GM19238 (cell line): ENCODE measurements around the gene DRG2.

Source experiments
- DNase-seq: peaks from one replicate; pipeline ENCODE4 v3.0.0; 2011; ENCODE audit warnings: low spot score; ENCODE audit not compliant: insufficient read length

DRG2 gene

DNA sequence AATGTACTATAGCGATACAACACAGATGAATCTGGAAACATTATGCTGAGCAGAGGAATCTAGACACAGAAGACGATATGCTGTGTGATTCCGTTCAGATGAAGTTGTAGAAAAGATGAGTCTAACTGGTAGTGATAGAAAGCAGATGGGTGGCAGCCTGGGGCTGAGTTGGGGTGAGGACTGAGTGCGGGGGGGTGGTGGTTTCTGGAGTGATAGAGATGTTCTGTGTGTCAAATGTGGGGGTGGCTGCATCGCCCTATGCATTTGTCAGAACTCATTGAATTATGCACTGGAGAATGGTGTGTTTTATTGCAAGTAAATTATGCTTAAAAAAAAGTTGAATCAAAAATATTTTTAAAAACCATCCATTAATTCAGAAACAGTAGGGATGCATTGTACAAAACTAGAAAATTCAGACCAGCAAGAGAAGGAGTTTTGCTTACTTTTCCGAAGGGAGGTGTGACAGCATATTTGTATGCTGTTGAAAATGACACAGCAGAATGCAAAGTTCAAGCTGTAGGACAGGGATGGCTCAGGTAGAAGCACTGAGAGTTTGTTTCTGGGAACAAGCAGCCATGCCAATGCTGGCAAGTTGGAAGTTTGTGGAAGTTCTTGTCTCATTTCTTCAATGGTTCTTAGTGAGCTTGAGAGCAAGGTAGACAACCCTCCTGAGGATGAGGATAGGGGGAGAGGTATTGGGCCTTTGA lies 13.0 kb upstream of the DRG2 start:
- no peak for DNase-seq

GRCh38 chr17:18076936-18077335 lies 10.8 kb upstream of the DRG2 start:
- no peak for DNase-seq

DNA sequence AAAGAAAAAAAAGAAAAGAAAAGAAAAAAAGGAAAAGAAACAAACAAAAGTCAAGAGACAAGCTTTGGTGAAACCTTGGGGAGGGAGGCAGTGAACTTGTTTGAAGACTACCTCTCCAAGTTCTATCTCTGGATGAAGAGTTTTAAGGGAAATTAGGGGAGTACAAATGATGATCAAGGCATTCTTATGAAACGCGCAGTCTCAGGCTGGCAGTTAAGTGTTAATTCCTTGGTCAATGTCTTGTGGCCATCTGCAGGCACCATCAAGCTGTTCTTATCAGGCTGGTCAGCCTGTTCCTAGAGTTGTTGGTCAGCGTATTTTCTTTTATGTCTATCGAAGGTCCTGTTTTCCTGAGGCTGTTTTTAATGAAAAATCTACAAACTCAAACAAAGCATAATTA lies 8.2 kb upstream of the DRG2 start:
- DNase-seq, result no peak

- DNase-seq, result no peak
Observed at GRCh38 chr17:18084256-18084655, 3.5 kb upstream of the DRG2 start.

DNA sequence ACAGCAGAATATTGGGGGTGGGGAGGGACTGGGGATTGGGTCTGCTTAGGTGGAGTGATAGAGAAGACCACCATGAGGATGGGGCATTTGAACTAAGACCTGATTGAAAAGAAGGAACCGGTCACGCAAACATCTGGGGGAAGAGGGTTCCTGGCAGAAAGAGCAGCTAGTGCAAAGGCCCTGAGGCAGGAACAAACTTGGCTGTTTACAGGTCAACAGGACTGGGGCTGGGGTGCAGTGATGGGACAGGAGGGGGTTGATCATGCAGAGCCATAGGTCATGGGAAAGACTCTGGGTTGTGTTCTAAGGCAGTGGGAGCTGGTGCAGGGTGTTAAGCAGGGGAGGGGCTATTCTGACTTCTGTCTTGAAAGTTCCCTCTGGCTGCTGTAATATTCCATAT lies 1.9 kb downstream of the DRG2 start:
- no peak for DNase-seq

DNA sequence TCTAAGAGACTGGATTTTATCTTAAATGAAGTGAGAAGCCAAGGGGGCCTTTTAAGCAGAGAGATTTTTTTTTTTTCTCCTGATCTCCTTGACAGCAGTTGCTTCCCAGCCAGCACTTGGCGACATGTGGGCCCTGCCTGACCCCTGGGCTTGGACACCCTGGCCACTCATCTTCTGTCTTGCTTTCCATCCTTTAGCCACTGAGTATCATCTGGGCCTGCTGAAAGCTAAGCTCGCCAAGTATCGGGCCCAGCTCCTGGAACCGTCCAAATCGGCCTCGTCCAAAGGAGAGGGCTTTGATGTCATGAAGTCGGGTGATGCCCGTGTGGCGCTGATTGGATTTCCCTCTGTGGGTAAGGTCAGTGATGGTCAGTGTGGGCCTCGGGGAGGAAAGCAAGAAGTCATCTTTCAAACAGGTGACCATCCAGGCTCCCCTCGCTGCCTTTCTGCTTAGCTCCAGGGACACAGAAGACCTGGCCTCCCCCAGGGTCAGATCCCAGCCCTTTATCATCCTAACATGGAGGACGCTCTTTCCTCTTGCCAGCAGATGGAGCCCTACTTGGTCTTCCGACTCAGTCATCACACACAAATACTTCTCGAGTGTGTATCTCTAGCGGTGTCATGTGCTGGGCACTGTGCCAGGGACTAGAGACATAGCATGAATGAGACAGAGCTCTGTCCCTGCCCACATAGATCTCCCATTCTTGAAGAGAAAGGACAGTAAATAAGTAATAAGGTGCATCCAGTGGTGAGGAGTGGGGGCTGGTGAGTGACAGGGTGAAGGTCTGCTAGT lies 6.1 kb downstream of the DRG2 start:
- no peak for DNase-seq

- DNase-seq, result no peak
Observed at GRCh38 chr17:18094409-18094807, 6.7 kb downstream of the DRG2 start.

DNA sequence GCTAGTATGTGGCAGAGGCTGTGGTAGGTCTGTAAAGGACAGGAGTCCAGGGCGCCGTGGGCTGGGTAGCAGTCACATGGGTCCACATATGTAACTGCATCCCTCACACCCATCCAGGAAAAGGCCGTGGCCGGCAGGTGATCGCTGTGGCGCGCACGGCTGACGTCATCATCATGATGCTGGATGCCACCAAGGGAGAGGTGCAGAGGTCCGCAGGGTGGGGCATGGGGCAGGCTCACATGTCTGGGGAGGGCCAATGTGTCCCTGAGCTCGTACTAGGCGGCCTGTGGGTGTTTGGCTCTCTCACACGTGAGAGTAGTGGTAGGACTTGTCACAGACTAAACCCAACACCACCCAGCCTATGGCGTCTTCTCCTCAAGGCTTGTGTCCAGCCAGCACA lies 11.8 kb downstream of the DRG2 start:
- no peak for DNase-seq

DNA sequence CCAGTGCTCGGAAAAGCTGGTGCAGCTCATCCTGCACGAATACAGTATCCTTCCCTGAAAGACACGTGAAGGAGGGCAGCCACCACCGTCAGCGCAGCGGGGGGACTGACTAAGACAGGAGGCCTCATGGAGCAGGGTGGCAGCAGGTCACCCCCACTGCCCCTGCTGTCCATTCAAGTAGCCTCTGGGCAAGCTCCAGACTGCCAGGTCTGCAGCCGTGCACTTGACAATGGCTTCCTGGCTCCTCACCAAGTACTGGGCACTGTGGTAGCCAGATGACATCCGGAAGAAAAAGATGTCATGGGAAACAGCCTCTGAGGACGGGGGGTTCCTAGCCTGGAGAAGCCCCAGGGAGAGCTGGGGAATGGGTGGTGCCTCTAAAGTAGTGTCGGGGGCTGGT lies 12.9 kb downstream of the DRG2 start:
- DNase-seq, result no peak

GRCh38 chr17:18101828-18102227 lies 14.1 kb downstream of the DRG2 start:
- DNase-seq, result no peak

DNA sequence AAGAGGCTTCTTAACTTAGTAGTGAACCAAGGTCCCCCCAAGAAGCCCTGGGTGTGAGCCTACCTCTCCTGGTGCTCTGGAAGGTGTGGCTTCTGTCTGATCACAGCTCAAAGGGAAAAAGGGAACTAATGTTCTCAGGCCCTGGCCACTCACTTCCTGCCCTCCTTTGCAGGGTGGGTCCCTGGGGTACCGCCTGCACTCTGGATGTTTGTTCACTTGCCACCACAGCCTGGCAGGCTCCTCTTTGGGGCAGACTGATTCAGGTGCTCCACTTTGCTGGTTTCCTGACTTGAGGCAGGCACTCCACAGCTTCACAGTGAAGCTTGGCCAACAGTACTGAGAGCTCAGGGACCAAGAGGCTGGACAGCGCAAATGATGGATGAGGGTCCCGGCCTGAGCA lies 14.9 kb downstream of the DRG2 start:
- DNase-seq, result no peak

DNA sequence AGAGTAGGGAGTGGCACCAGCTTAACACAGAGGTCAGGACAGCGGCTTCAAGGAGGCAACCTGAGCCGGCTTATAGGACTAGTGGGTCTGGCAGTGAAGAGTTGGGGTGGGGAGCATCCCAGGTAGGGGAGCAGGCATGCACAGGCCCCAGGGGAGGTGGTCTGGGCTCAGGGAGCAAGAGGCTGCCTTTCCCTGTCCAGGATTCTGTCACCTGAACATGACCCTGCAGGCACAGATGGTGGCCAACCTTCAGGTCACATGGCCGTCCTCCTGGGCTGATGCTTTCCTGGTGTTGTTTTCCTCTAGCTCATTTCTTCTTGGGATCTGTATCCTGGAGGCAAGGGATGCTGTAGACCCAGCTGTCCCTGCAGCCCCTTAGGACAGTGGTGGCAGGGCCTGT lies 17.3 kb downstream of the DRG2 start:
- DNase-seq, result no peak

DNA sequence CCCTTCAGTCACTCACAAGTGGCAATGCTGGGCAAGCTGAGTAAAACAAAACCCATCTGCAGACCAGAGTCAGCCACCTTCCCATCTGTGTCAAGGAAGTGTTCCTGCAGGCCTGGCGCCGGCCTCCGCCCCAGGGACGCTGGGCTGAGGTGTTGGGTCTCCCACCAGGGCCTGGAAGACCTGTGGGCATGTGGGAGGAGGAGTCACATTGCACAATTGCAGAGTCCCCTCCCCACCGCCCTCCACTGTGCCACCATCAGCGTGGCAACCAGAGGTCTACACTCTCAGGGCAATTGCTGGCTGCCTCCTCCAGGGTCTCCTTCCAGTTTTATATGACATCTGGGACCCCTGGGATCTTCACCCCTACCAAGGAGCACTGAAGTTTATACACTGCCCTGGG lies 17.8 kb downstream of the DRG2 start:
- DNase-seq, result no peak

GRCh38 chr17:18106211-18106610 lies 18.5 kb downstream of the DRG2 start:
- DNase-seq, result no peak

GRCh38 chr17:18107061-18107790 lies 19.5 kb downstream of the DRG2 start:
- no peak for DNase-seq

DNA sequence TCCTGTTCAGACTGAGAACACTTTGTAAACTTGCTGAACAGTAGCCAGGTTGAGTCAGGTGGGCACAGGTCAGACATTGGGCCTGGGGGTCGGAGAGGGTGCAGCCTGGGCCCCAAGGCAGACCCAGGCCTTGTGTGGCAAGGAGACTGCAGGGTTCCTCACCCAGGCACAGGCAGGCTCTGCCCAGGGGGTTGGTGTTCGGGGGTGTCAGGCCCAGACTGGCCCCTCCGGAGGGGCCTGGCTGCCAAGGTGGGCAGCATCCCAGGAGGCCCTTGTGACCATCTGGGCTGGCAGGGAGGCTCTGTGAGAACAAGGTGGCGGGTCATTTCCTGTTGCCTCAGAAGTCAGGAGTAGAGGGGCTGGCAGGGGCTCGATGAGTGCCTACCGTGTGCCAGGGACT lies 20.2 kb downstream of the DRG2 start:
- no peak for DNase-seq

DNA sequence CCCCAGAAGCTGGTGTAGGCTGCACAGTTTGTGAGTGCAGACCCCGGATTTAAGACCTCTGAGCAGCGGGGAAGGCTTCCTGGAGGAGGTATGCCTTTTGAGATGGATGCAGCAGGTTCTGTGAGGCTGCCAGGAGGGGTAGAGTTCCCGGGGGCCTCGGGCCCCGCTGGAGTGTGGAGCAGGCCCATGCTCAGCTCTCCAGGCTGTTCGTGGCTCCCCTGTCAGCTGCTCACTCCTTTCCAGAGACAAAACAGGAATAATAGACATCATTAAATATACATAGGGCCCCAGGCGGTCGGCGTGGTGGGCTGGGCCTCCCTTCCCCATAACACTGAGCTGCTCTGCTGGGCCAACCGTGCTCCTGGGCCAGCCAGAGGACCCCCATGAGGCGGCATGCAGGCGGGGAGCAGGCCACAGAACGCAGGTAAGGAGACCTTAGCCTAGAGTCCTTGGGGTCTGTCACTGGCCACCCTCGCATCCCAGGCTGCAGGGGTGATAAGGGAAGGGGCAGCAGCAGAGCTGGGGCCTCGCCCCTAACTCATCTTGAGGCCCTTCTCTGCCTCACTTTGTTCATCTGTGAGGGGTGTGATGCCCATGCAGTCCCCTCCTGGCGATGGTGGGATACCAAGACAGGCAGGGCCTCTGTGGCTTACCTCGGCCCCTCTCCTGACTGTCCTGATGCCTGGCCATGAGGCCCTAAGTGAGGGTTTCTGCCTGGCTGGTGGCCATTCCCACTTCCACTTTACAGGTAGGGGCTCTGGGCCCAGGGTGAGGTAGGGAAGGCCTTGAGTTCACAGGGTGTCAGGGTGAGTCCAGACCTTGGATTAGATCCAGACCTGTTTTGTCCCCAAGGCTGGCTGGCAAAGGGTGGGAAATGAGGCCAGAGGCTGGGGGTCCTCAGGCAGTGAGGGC lies 20.9 kb downstream of the DRG2 start, which contains the start of gene MYO15A:
MYO15A (plus strand) TSS at position 356 of the 912 bp plus-strand sequence. CDS start 10,045 bp downstream, outside the sequence.
- no peak for DNase-seq

GRCh38 chr17:18109935-18110485 lies 22.3 kb downstream of the DRG2 start:
- DNase-seq, result no peak

DNA sequence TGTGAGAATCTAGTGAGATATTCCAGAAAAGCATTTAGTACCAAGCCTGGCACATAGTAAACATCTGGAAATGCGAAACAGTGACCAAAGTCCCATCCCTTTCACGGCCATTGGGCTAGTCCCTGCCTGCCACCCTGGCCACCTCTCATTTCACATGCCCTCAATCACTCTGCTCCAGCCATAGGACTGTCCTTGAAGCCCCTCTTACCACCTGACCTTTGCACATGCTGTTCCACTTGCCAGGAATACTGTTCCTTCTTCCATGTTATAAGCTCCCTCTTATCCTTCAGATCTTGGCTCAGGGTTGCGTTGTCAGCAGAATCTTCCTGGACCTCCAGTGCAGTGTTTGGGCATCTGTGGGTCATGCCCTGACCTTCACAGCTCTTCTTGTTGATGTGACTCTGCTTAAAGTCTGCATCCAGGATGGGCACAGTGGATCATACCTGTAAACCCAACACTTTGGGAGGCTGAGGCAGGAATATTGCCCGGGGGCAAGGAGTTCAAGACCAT lies 22.9 kb downstream of the DRG2 start:
- no peak for DNase-seq

GRCh38 chr17:18111330-18111971 lies 23.7 kb downstream of the DRG2 start:
- no peak for DNase-seq
